GM06990 (cell line): ENCODE measurements around the gene TACR2.

Experiments
- DNase-seq: peaks from one replicate; pipeline ENCODE4 v3.0.0-alpha.2; 2011; ENCODE audit not compliant: insufficient read length; ENCODE audit errors: extremely low read depth
- H3K27me3 ChIP-seq: replicated peaks from 2 replicates; pipeline ENCODE4 v1.6.0; 2011; ENCODE audit warnings: low read length; ENCODE audit not compliant: control insufficient read depth, insufficient read depth
- H3K36me3 ChIP-seq: 2 replicates; pipeline ENCODE4 v1.5.1; 2011; ENCODE audit warnings: low read length; ENCODE audit not compliant: control insufficient read depth, insufficient read depth
- H3K4me3 ChIP-seq: replicated peaks from 2 replicates; pipeline ENCODE4 v1.5.1; 2011; ENCODE audit warnings: low read depth, mild to moderate bottlenecking, control low read depth, low read length
- CTCF ChIP-seq: IDR thresholded peaks from 2 replicates; pipeline ENCODE4 v1.5.1; 2011; ENCODE audit warnings: low read length, control low read depth, mild to moderate bottlenecking, inconsistent platforms; ENCODE audit not compliant: insufficient read depth, poor library complexity, severe bottlenecking

The TACR2 gene

GRCh38 chr10:69438536-69439349, 22.0 kb upstream of the TACR2 start:
- Histone ChIP-seq H3K27me3 (no peaks in the 10 kb centered on the region), H3K36me3 (no peaks in the 10 kb centered on the region), H3K4me3 (no peak overlapping the region)
- TF ChIP-seq CTCF: no peak
- DNase-seq: no peak

GRCh38 chr10:69437321-69438259, 20.9 kb upstream of the TACR2 start:
- no peak overlapping the region for H3K4me3 ChIP-seq

GRCh38 chr10:69435966-69436520, 19.3 kb upstream of the TACR2 start:
- TF ChIP-seq CTCF: no peak
- Histone ChIP-seq H3K27me3 (no peaks in the 10 kb centered on the region), H3K4me3 (no peak overlapping the region), H3K36me3 (no peaks in the 10 kb centered on the region)
- no peak for DNase-seq

More at GRCh38 chr10:69437321-69438259, 20.9 kb upstream of the TACR2 start:
- no peaks in the 10 kb centered on the region for H3K36me3 ChIP-seq
- no peak for TF ChIP-seq CTCF
- no peak for DNase-seq
- H3K27me3 ChIP-seq: no peaks in the 10 kb centered on the region

- Histone ChIP-seq H3K27me3 (no peaks in the 10 kb centered on the region), H3K36me3 (no peaks in the 10 kb centered on the region), H3K4me3 (no peak overlapping the region)
- TF ChIP-seq CTCF: no peak
- no peak for DNase-seq
These were observed 18.2 kb upstream of the TACR2 start for GRCh38 chr10:69434926-69435325.

- Histone ChIP-seq H3K27me3 (no peaks in the 10 kb centered on the region), H3K4me3 (no peak overlapping the region), H3K36me3 (no peaks in the 10 kb centered on the region)
- TF ChIP-seq CTCF: no peak
- no peak for DNase-seq
These were observed 17.5 kb upstream of the TACR2 start for GRCh38 chr10:69434169-69434568.
